ENCODE results near the gene RETREG3.

Gene RETREG3

GRCh38 chr17:42538482-42538881, 70.7 kb downstream of the RETREG3 start:
- no peak overlapping the region for H3K4me2 ChIP-seq (ENCODE audit: low read length)
- no peaks in the 10 kb centered on the region for H3K9me3 ChIP-seq (ENCODE audit: control insufficient read depth, insufficient read depth, low read length)
- H3K9me2 ChIP-seq (replicated peaks; ENCODE audit: control insufficient read depth, low read length): no peaks in the 10 kb centered on the region
- H4K20me1 ChIP-seq (ENCODE audit: control insufficient read depth, insufficient read depth, low read depth, low read length): peaks cover 10% of the 10 kb centered on the region
- no peak overlapping the region for H3K4me3 ChIP-seq (ENCODE audit: low read length)
- no peak for TF ChIP-seq EZH2phosphoT487 (IDR thresholded peaks at IDR 0.05; ENCODE audit: borderline replicate concordance, low read length)
- peaks cover 11% of the 10 kb centered on the region for H3K79me2 ChIP-seq (ENCODE audit: control insufficient read depth, low read length)
- H3K27ac ChIP-seq (ENCODE audit: low read depth, low read length): no peak overlapping the region
- H3K27me3 ChIP-seq (ENCODE audit: control insufficient read depth, low read length): peaks cover under 1% of the 10 kb centered on the region; the same call in 1 of the 2 replicates
- peaks cover 12% of the 10 kb centered on the region; the same call in 1 of the 2 replicates for H3K36me3 ChIP-seq (ENCODE audit: control insufficient read depth, low read length)
- H3K4me1 ChIP-seq (ENCODE audit: control insufficient read depth, low read length): peaks cover 20% of the 10 kb centered on the region
- peaks cover 2% of the 10 kb centered on the region; the same call in 1 of the 2 replicates for H3F3A ChIP-seq (ENCODE audit: control insufficient read depth, insufficient read depth)

GRCh38 chr17:42537826-42538451, 71.2 kb downstream of the RETREG3 start:
- Histone ChIP-seq H3K9me3 (ENCODE audit: control insufficient read depth, insufficient read depth, low read length) (no peaks in the 10 kb centered on the region), H3K36me3 (ENCODE audit: control insufficient read depth, low read length) (peaks cover 12% of the 10 kb centered on the region; the same call in 1 of the 2 replicates), H4K20me1 (ENCODE audit: control insufficient read depth, insufficient read depth, low read depth, low read length) (peaks cover 10% of the 10 kb centered on the region), H3K9me2 (replicated peaks; ENCODE audit: control insufficient read depth, low read length) (no peaks in the 10 kb centered on the region), H3F3A (ENCODE audit: control insufficient read depth, insufficient read depth) (peaks cover 5% of the 10 kb centered on the region; the same call in 1 of the 2 replicates), H3K4me1 (ENCODE audit: control insufficient read depth, low read length) (peaks cover 24% of the 10 kb centered on the region), H3K4me3 (ENCODE audit: low read length) (no peak overlapping the region), H3K27me3 (ENCODE audit: control insufficient read depth, low read length) (peaks cover 3% of the 10 kb centered on the region; the same call in 1 of the 2 replicates), H3K27ac (ENCODE audit: low read depth, low read length) (no peak overlapping the region), H3K79me2 (ENCODE audit: control insufficient read depth, low read length) (peaks cover 11% of the 10 kb centered on the region), H3K4me2 (ENCODE audit: low read length) (no peak overlapping the region)
- TF ChIP-seq CTCF (IDR thresholded peaks at IDR 0.05; ENCODE audit: low read depth, low read length, poor library complexity, severe bottlenecking) (no peak), EZH2phosphoT487 (IDR thresholded peaks at IDR 0.05; ENCODE audit: borderline replicate concordance, low read length) (no peak)

- Histone ChIP-seq H3K9me3 (ENCODE audit: control insufficient read depth, insufficient read depth, low read length) (no peaks in the 10 kb centered on the region), H3K4me2 (ENCODE audit: low read length) (peak overlapping the region; percentile 83), H3K4me3 (ENCODE audit: low read length) (peak overlapping the region; percentile 72), H3K9me2 (replicated peaks; ENCODE audit: control insufficient read depth, low read length) (no peaks in the 10 kb centered on the region), H3F3A (ENCODE audit: control insufficient read depth, insufficient read depth) (peaks cover 5% of the 10 kb centered on the region; the same call in 1 of the 2 replicates), H3K27ac (ENCODE audit: low read depth, low read length) (0 out of 2 replicates have a peak overlapping the region, but pooled peaks have one; percentile 0), H3K36me3 (ENCODE audit: control insufficient read depth, low read length) (peaks cover 12% of the 10 kb centered on the region; the same call in 1 of the 2 replicates), H3K27me3 (ENCODE audit: control insufficient read depth, low read length) (peaks cover 3% of the 10 kb centered on the region; the same call in 1 of the 2 replicates), H4K20me1 (ENCODE audit: control insufficient read depth, insufficient read depth, low read depth, low read length) (peaks cover 10% of the 10 kb centered on the region), H3K79me2 (ENCODE audit: control insufficient read depth, low read length) (peaks cover 11% of the 10 kb centered on the region), H3K4me1 (ENCODE audit: control insufficient read depth, low read length) (peaks cover 26% of the 10 kb centered on the region)
- TF ChIP-seq EZH2phosphoT487 (IDR thresholded peaks at IDR 0.05; ENCODE audit: borderline replicate concordance, low read length) (no peak), CTCF (IDR thresholded peaks at IDR 0.05; ENCODE audit: low read depth, low read length, poor library complexity, severe bottlenecking) (no peak)
These were observed 71.9 kb downstream of the RETREG3 start for GRCh38 chr17:42537156-42537805.
